ENCODE data around the gene ATXN7L1.

GRCh38 chr7:105693576-105693975 is 182.8 kb downstream of the ATXN7L1 start:
- TF ChIP-seq CTCF (IDR thresholded peaks at IDR 0.05) (no peak), POLR2A (IDR thresholded peaks at IDR 0.05) (no peak), POLR2AphosphoS5 (IDR thresholded peaks at IDR 0.05) (no peak)

Data from prostate gland (tissue), 2 donors.